GM20000 (cell line): ENCODE data around the gene LEF1.
A peak's percentile ranks its signal among the peaks of the same experiment; 100 is the strongest.

Experiments used
- DNase-seq: peaks from one replicate; pipeline ENCODE4 v3.0.0; 2012; ENCODE audit warnings: low spot score
- CTCF ChIP-seq: IDR thresholded peaks from 2 replicates; pipeline ENCODE4 v1.5.1; 2012; ENCODE audit warnings: mild to moderate bottlenecking, control low read depth; ENCODE audit errors: extremely low read depth, missing control alignments

Gene LEF1

GRCh38 chr4:108192056-108192455, 23.3 kb upstream of the LEF1 start:
- DNase-seq, result no peak
- TF ChIP-seq CTCF, result no peak

- DNase-seq, result no peak
- TF ChIP-seq CTCF, result no peak
Observed at GRCh38 chr4:108191269-108191914, 22.7 kb upstream of the LEF1 start.

GRCh38 chr4:108188770-108189169, 20.0 kb upstream of the LEF1 start:
- no peak for TF ChIP-seq CTCF

GRCh38 chr4:108185252-108185651, 16.5 kb upstream of the LEF1 start:
- DNase-seq, result no peak
- no peak for TF ChIP-seq CTCF

More at GRCh38 chr4:108188770-108189169, 20.0 kb upstream of the LEF1 start:
- DNase-seq, result no peak

- no peak for TF ChIP-seq CTCF
- DNase-seq, result no peak
Observed at GRCh38 chr4:108184453-108185049, 15.8 kb upstream of the LEF1 start.

GRCh38 chr4:108181704-108182103, 13.0 kb upstream of the LEF1 start:
- DNase-seq, result peak; percentile 36
- TF ChIP-seq CTCF, result no peak

- no peak for DNase-seq
- TF ChIP-seq CTCF, result no peak
Observed at GRCh38 chr4:108180513-108180912, 11.8 kb upstream of the LEF1 start.
